ENCODE results near the gene ICE2. TPM values are rescaled to one million over a fixed set of nuclear protein-coding genes. Genes with fewer than 3 reads are reported as not detected.

ICE2 gene
- total RNA-seq, 1 experiment from 2014 or later, result 76.5 TPM

DNA sequence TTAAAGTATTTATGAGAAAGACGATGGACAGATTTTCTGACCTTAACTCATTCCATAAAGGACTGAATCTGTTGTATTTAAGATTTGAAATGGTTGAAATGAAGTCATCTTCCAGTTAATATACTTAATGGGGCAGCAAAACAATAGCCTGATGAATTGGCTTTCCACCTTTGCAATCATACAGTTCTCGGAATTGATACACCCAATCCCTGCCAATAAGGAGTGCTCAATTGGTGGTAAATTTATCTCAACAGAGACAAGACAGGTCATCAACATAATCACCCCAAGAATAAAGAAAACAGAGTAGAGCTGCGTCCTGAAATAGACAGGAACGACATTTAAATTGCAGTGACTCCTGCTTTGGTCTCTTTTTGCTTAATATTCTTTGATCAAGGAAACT is 92.3 kb downstream of the ICE2 start:
- intact Hi-C loops (cut with micrococcal nuclease; ENCODE audit: unreplicated experiment), result no loop called here
- Histone ChIP-seq H3K27me3 (replicated peaks; ENCODE audit: insufficient read depth, low read depth, low read length, poor library complexity) (no peaks in the 10 kb centered on the region), H3K4me3 (ENCODE audit: low read depth, low read length, poor library complexity, severe bottlenecking) (no peak overlapping the region), H3K36me3 (ENCODE audit: insufficient read depth, low read length, poor library complexity, severe bottlenecking) (peaks cover 25% of the 10 kb centered on the region), H3K9me3 (ENCODE audit: low read depth, low read length, poor library complexity, severe bottlenecking) (no peaks in the 10 kb centered on the region), H3K27ac (ENCODE audit: low read depth, low read length, poor library complexity, severe bottlenecking) (no peak overlapping the region), H3K4me1 (ENCODE audit: insufficient read depth, low read length, poor library complexity, severe bottlenecking) (peaks cover 46% of the 10 kb centered on the region)
- ChIA-PET CTCF (no interaction called here), POLR2A (ENCODE audit: low non-redundant PET) (no interaction called here)
- no peak for DNase-seq (ENCODE audit: low spot score)
- BruUV-seq (replicated peaks), result no TSS peak
- TF ChIP-seq, protein P1, sequence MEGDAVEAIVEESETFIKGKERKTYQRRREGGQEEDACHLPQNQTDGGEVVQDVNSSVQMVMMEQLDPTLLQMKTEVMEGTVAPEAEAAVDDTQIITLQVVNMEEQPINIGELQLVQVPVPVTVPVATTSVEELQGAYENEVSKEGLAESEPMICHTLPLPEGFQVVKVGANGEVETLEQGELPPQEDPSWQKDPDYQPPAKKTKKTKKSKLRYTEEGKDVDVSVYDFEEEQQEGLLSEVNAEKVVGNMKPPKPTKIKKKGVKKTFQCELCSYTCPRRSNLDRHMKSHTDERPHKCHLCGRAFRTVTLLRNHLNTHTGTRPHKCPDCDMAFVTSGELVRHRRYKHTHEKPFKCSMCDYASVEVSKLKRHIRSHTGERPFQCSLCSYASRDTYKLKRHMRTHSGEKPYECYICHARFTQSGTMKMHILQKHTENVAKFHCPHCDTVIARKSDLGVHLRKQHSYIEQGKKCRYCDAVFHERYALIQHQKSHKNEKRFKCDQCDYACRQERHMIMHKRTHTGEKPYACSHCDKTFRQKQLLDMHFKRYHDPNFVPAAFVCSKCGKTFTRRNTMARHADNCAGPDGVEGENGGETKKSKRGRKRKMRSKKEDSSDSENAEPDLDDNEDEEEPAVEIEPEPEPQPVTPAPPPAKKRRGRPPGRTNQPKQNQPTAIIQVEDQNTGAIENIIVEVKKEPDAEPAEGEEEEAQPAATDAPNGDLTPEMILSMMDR (conservative IDR thresholded peaks at IDR 0.05; ENCODE audit: low read depth, low read length), result no peak
- no peak for TF ChIP-seq EZH2 (IDR thresholded peaks at IDR 0.05; ENCODE audit: borderline replicate concordance, low read depth, low read length, poor library complexity, severe bottlenecking)

DNA sequence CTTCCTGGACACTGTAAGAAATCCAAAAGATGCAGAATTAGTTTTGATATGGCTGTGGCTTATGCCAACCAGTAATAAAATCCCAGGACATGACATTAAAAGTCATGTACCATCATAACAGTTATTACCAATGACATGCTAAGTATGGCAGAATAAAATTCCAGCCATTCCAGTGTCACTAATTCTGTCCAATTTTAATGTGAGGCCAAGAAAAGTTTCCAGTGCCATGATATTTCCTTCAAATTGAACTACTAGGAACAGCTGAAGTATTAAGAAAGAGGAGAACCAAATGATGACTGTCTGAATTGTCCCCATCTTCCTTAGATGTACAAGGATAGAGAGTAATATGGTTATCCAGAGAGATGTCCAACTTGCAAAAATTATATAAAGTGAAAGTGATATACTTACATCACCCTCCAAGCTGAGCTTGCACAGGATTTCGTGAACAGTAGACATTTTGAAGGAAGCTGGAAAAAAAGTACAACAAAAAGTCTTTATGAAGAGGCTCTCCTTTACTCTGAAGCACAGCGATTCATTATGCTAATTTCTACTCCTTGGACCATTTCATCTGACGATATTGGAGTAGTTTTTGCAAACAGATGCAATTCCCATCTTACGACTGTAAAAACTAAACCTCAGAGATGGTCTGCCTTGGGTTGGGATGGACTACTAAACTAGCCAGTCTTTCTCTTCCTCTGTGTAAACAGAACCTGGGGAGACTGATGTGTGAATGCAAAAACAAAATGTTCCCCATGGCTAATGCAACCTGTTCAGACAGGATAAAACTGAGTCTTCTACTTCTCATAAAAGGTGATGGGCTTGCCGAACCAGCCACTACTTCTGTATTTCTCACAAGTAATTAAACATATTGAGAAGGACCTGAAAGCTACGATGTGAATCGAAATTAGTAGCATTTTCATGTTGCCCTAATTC is 93.1 kb downstream of the ICE2 start:
- intact Hi-C loops (cut with micrococcal nuclease; ENCODE audit: unreplicated experiment), result no loop called here

DNA sequence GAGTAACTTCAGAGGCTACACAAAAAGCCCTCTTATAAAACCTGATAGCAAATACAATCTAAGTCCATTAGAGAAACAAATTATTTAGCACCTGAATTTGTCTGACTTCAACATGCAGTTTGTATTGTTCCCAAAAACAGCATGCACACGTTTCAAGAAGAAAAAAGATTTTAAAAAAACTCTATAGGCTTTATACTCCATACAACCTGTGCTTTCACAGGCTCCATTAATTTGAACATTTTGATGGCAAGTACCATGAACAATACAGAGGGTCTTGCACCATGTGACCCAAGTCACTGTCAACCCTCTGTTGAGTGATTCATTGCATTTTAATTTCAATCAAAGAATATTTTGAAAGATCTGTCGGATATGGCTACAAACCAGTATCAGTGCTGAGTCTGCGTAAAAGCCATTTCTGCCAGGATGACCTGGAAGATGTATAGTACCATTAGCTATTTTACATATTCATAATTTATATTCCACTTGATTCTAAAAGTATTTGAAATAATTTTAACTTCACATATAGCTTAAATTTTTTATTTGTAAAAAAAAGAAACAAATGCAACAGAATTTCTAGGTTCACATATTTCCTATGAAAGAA is 94.3 kb downstream of the ICE2 start:
- TF ChIP-seq EZH2 (IDR thresholded peaks at IDR 0.05; ENCODE audit: borderline replicate concordance, low read depth, low read length, poor library complexity, severe bottlenecking), result no peak
- TF ChIP-seq, protein P1 (conservative IDR thresholded peaks at IDR 0.05; ENCODE audit: low read depth, low read length), result no peak
- Histone ChIP-seq H3K27ac (ENCODE audit: low read depth, low read length, poor library complexity, severe bottlenecking) (peak overlapping the region; percentile 25), H3K9me3 (ENCODE audit: low read depth, low read length, poor library complexity, severe bottlenecking) (no peaks in the 10 kb centered on the region), H3K4me3 (ENCODE audit: low read depth, low read length, poor library complexity, severe bottlenecking) (no peak overlapping the region), H3K36me3 (ENCODE audit: insufficient read depth, low read length, poor library complexity, severe bottlenecking) (peaks cover 32% of the 10 kb centered on the region), H3K27me3 (replicated peaks; ENCODE audit: insufficient read depth, low read depth, low read length, poor library complexity) (no peaks in the 10 kb centered on the region), H3K4me1 (ENCODE audit: insufficient read depth, low read length, poor library complexity, severe bottlenecking) (peaks cover 42% of the 10 kb centered on the region)
- intact Hi-C loops (cut with micrococcal nuclease; ENCODE audit: unreplicated experiment), result no loop called here
- BruUV-seq (replicated peaks), result no TSS peak
- ChIA-PET CTCF (no interaction called here), POLR2A (ENCODE audit: low non-redundant PET) (no interaction called here)
- no peak for DNase-seq (ENCODE audit: low spot score)

More for the DNA sequence above, 93.1 kb downstream of the ICE2 start:
- ChIA-PET POLR2A (ENCODE audit: low non-redundant PET) (no interaction called here), CTCF (no interaction called here)
- no TSS peak for BruUV-seq (replicated peaks)
- H3K4me1 ChIP-seq (ENCODE audit: insufficient read depth, low read length, poor library complexity, severe bottlenecking), result peaks cover 42% of the 10 kb centered on the region
- peaks cover 31% of the 10 kb centered on the region for H3K36me3 ChIP-seq (ENCODE audit: insufficient read depth, low read length, poor library complexity, severe bottlenecking)
- no peak overlapping the region for H3K27ac ChIP-seq (ENCODE audit: low read depth, low read length, poor library complexity, severe bottlenecking)
- no peak overlapping the region for H3K4me3 ChIP-seq (ENCODE audit: low read depth, low read length, poor library complexity, severe bottlenecking)
- no peak for DNase-seq (ENCODE audit: low spot score)
- TF ChIP-seq EZH2 (IDR thresholded peaks at IDR 0.05; ENCODE audit: borderline replicate concordance, low read depth, low read length, poor library complexity, severe bottlenecking), result no peak
- TF ChIP-seq, protein P1 (conservative IDR thresholded peaks at IDR 0.05; ENCODE audit: low read depth, low read length), result no peak
- H3K9me3 ChIP-seq (ENCODE audit: low read depth, low read length, poor library complexity, severe bottlenecking), result no peaks in the 10 kb centered on the region
- no peaks in the 10 kb centered on the region for H3K27me3 ChIP-seq (replicated peaks; ENCODE audit: insufficient read depth, low read depth, low read length, poor library complexity)
